HG03159 (cell line): Measurements from ENCODE around the gene BSND.
A peak's percentile ranks its signal among the peaks of the same experiment; 100 is the strongest.
"Not testable (repeated sequence)": the region's sequence is repeated elsewhere in the genome, so short reads cannot be mapped to it uniquely, and the experiment has no call there.

Experiments
- ATAC-seq: cut with Tn5 transposase; IDR thresholded peaks from one replicate; pipeline ENCODE4 v1.9.1; 2021; ENCODE audit warnings: mild to moderate bottlenecking, moderate library complexity; ENCODE audit not compliant: unreplicated experiment

The BSND gene

GRCh38 chr1:54998677-54999076 lies at the start of gene BSND:
Gene BSND (plus strand): TSS chr1:54998933. CDS start chr1:54999187, 254 bp downstream.
- ATAC-seq: no peak

GRCh38 chr1:54949053-54949452 lies 49.7 kb upstream of the BSND start:
- ATAC-seq: no peak

GRCh38 chr1:54950006-54950368 lies 48.7 kb upstream of the BSND start:
- ATAC-seq: no peak

- ATAC-seq: no peak
Measured at GRCh38 chr1:54950369-54951163, 48.2 kb upstream of the BSND start.

GRCh38 chr1:54951810-54952226 lies 46.9 kb upstream of the BSND start:
- no peak for ATAC-seq

- ATAC-seq: no peak
Measured at GRCh38 chr1:54952950-54953718, 45.6 kb upstream of the BSND start.

GRCh38 chr1:54953846-54954245 lies 44.9 kb upstream of the BSND start:
- ATAC-seq: no peak

- no peak for ATAC-seq
Measured at GRCh38 chr1:54955359-54955758, 43.4 kb upstream of the BSND start.

GRCh38 chr1:54956726-54957125 lies 42.0 kb upstream of the BSND start:
- no peak for ATAC-seq

GRCh38 chr1:54959241-54959640 lies 39.5 kb upstream of the BSND start:
- no peak for ATAC-seq

GRCh38 chr1:54962612-54963395 lies 35.9 kb upstream of the BSND start:
- ATAC-seq: no peak

GRCh38 chr1:54963829-54964228 lies 34.9 kb upstream of the BSND start:
- not testable (repeated sequence) for ATAC-seq

GRCh38 chr1:54965624-54966340 lies 33.0 kb upstream of the BSND start:
- peak; percentile 96 for ATAC-seq

- ATAC-seq: no peak
Measured at GRCh38 chr1:54967372-54967771, 31.4 kb upstream of the BSND start.

- ATAC-seq: no peak
Measured at GRCh38 chr1:54968551-54968950, 30.2 kb upstream of the BSND start.

GRCh38 chr1:54969879-54970278 lies 28.9 kb upstream of the BSND start:
- no peak for ATAC-seq

GRCh38 chr1:54970901-54971300 lies 27.8 kb upstream of the BSND start:
- ATAC-seq: no peak

GRCh38 chr1:54971317-54971791 lies 27.4 kb upstream of the BSND start:
- peak; percentile 80 for ATAC-seq

GRCh38 chr1:54972436-54972835 lies 26.3 kb upstream of the BSND start:
- ATAC-seq: no peak

GRCh38 chr1:54973205-54973921 lies 25.4 kb upstream of the BSND start:
- no peak for ATAC-seq
